H1 (cell line): ENCODE results near the gene MYO5B. TPM values are rescaled to one million over a fixed set of nuclear protein-coding genes. Genes with fewer than 3 reads are reported as not detected.

ENCODE experiments used
- CTCF ChIA-PET: fragments of 300-600 bp; sonication (Branson Sonifier 250); formaldehyde crosslinking; loops from one replicate; lab custom pipeline; 2021; ENCODE audit not compliant: partially characterized antibody; lab: Charles Lee
- POLR2A ChIA-PET: fragments of 300-600 bp; sonication (Branson Sonifier 250); formaldehyde crosslinking; loops from one replicate; lab custom pipeline; 2021; ENCODE audit warnings: inconsistent platforms; ENCODE audit not compliant: partially characterized antibody; lab: Charles Lee
- DNase-seq, 2 experiments: peaks; one replicate each; pipeline versions ENCODE4 v3.0.0 to v3.0.0-alpha.2; 2010 to 2022; ENCODE audit warnings: low spot score in 2 of 2, low read depth in 1 of 2, mixed read lengths in 1 of 2
- FAIRE-seq: peaks from 2 replicates; lab custom pipeline; 2011; peaks lifted over from hg19 to GRCh38; lab: Jason Lieb, UNC
- H2AFZ ChIP-seq: 2 replicates; pipeline ENCODE4 v1.8.1; 2012; ENCODE audit warnings: low read length, inconsistent platforms
- H2AK5ac ChIP-seq: 2 replicates; pipeline ENCODE4 v1.6.1; 2013; ENCODE audit warnings: low read depth, low read length
- H2BK120ac ChIP-seq: replicated peaks from 2 replicates; pipeline ENCODE3; 2013; ENCODE audit warnings: low read depth, low read length, inconsistent platforms
- H2BK12ac ChIP-seq: 2 replicates; pipeline ENCODE4 v1.6.1; 2013; ENCODE audit warnings: low read depth, low read length
- H2BK15ac ChIP-seq: 2 replicates; pipeline ENCODE4 v1.6.1; 2013; ENCODE audit warnings: low read length
- H2BK20ac ChIP-seq: 2 replicates; pipeline ENCODE4 v1.6.1; 2013; ENCODE audit warnings: low read length
- H2BK5ac ChIP-seq: 2 replicates; pipeline ENCODE4 v1.6.1; 2013; ENCODE audit warnings: low read depth, low read length
- H3K14ac ChIP-seq: 2 replicates; pipeline ENCODE4 v1.6.1; 2013; ENCODE audit warnings: inconsistent platforms; ENCODE audit not compliant: insufficient read length
- H3K18ac ChIP-seq: 2 replicates; pipeline ENCODE4 v1.6.1; 2013; ENCODE audit warnings: low read length; ENCODE audit errors: extremely low read depth
- H3K23ac ChIP-seq: 2 replicates; pipeline ENCODE4 v1.6.1; 2013; ENCODE audit warnings: inconsistent platforms; ENCODE audit not compliant: insufficient read length
- H3K23me2 ChIP-seq: 2 replicates; pipeline ENCODE4 v1.6.1; 2013; ENCODE audit warnings: low read depth, low read length
- H3K27ac ChIP-seq: 2 replicates; pipeline ENCODE4 v1.6.1; 2011; ENCODE audit warnings: low read depth, low read length, inconsistent platforms
- H3K27me3 ChIP-seq, 4 experiments: replicated peaks in 1 of 4; 1 replicate in 1 of 4; 2 replicates in 3 of 4; pipeline versions ENCODE4 v1.6.1 to v1.8.1; 2011 to 2013; ENCODE audit warnings: low read length in 3 of 4, mild to moderate bottlenecking in 3 of 4, inconsistent platforms in 2 of 4, mixed read lengths in 2 of 4, moderate library complexity in 1 of 4; ENCODE audit not compliant: control insufficient read depth in 3 of 4, insufficient read depth in 3 of 4; ENCODE audit errors: extremely low read depth in 1 of 4
- H3K36me3 ChIP-seq, 4 experiments: 2 replicates each; pipeline versions ENCODE4 v1.6.1 to v1.8.1; 2011 to 2013; ENCODE audit warnings: mild to moderate bottlenecking in 4 of 4, low read length in 3 of 4, moderate library complexity in 2 of 4, control low read depth in 1 of 4, inconsistent platforms in 1 of 4; ENCODE audit not compliant: insufficient read depth in 4 of 4, control insufficient read depth in 2 of 4
- H3K4ac ChIP-seq: replicated peaks from 2 replicates; pipeline ENCODE3; 2013; ENCODE audit warnings: low read length, low read depth, mixed read lengths, inconsistent platforms; ENCODE audit not compliant: insufficient read length
- H3K4me1 ChIP-seq, 4 experiments: replicated peaks in 1 of 4; 1 replicate in 1 of 4; 2 replicates in 3 of 4; pipeline versions ENCODE4 v1.6.1 to v1.8.1; 2011 to 2013; ENCODE audit warnings: low read length in 3 of 4, inconsistent platforms in 2 of 4, mixed read lengths in 1 of 4; ENCODE audit not compliant: insufficient read depth in 4 of 4, control insufficient read depth in 3 of 4
- H3K4me2 ChIP-seq, 2 experiments: 2 replicates each; pipeline versions ENCODE4 v1.6.1 to v1.8.1; 2011 to 2013; ENCODE audit warnings: low read depth in 2 of 2, low read length in 2 of 2, control low read depth in 1 of 2, inconsistent platforms in 1 of 2, mild to moderate bottlenecking in 1 of 2; ENCODE audit not compliant: insufficient read depth in 1 of 2
- H3K4me3 ChIP-seq, 4 experiments: fragments of 200-600, 300-600 bp in 1 of 4; sonication (generic), shearing (Covaris generic), sonication (Bioruptor Twin) in 1 of 4; 2 replicates each; pipeline versions ENCODE4 v1.5.1 to v1.8.1; 2011 to 2016; ENCODE audit warnings: low read length in 4 of 4, low read depth in 3 of 4, control low read depth in 2 of 4, inconsistent platforms in 2 of 4, mild to moderate bottlenecking in 2 of 4, mixed read lengths in 1 of 4, moderate library complexity in 1 of 4; ENCODE audit not compliant: insufficient read depth in 2 of 4; ENCODE audit errors: extremely low read depth in 1 of 4
- H3K56ac ChIP-seq: replicated peaks from 2 replicates; pipeline ENCODE3; 2013; ENCODE audit warnings: low read depth, mild to moderate bottlenecking, mixed read lengths, low read length, inconsistent platforms; ENCODE audit not compliant: insufficient read length
- H3K79me1 ChIP-seq: 2 replicates; pipeline ENCODE4 v1.6.1; 2013; ENCODE audit warnings: low read depth, low read length, control low read depth
- H3K79me2 ChIP-seq, 2 experiments: 2 replicates each; pipeline versions ENCODE4 v1.6.1 to v1.8.1; 2012 to 2013; ENCODE audit warnings: low read length in 2 of 2, mild to moderate bottlenecking in 2 of 2, inconsistent platforms in 1 of 2; ENCODE audit not compliant: insufficient read depth in 2 of 2, control insufficient read depth in 1 of 2
- H3K9ac ChIP-seq, 4 experiments: replicated peaks in 1 of 4; 1 replicate in 1 of 4; 2 replicates in 3 of 4; pipeline versions ENCODE4 v1.6.1 to v1.8.1; 2011 to 2013; ENCODE audit warnings: low read depth in 3 of 4, low read length in 3 of 4, control low read depth in 2 of 4, mild to moderate bottlenecking in 2 of 4, moderate library complexity in 2 of 4, inconsistent platforms in 1 of 4; ENCODE audit errors: extremely low read depth in 1 of 4
- H3K9me3 ChIP-seq, 2 experiments: 2 replicates each; pipeline versions ENCODE4 v1.6.1 to v1.8.1; 2012 to 2013; ENCODE audit warnings: mild to moderate bottlenecking in 2 of 2, moderate library complexity in 2 of 2, control low read depth in 1 of 2, inconsistent platforms in 1 of 2, low read depth in 1 of 2, low read length in 1 of 2, mixed read lengths in 1 of 2; ENCODE audit not compliant: insufficient read depth in 2 of 2
- H4K20me1 ChIP-seq, 2 experiments: replicated peaks in 1 of 2; 2 replicates each; pipeline versions ENCODE3 to v1.8.1; 2011 to 2013; ENCODE audit warnings: inconsistent platforms in 2 of 2, low read length in 2 of 2, mild to moderate bottlenecking in 1 of 2; ENCODE audit not compliant: insufficient read depth in 2 of 2, control insufficient read depth in 1 of 2
- H4K5ac ChIP-seq: 2 replicates; pipeline ENCODE4 v1.6.1; 2013; ENCODE audit warnings: low read length, low read depth, mixed read lengths, inconsistent platforms; ENCODE audit not compliant: insufficient read length
- H4K8ac ChIP-seq: 2 replicates; pipeline ENCODE4 v1.8.0; 2013; ENCODE audit warnings: mild to moderate bottlenecking, moderate library complexity, low read length, inconsistent platforms; ENCODE audit not compliant: insufficient read depth; ENCODE audit errors: extremely low read depth
- H4K91ac ChIP-seq: replicated peaks from 2 replicates; pipeline ENCODE3; 2013; ENCODE audit warnings: low read length, mixed read lengths, inconsistent platforms; ENCODE audit not compliant: insufficient read length
- SP2 ChIP-seq: IDR thresholded peaks from 2 replicates; pipeline ENCODE4 v1.6.1; 2012; ENCODE audit warnings: mild to moderate bottlenecking, low read length, inconsistent platforms
- WGBS, 2 experiments: shearing (Covaris generic) in 1 of 2; methylation state at CpG; one replicate each; pipeline versions ENCODE4 v1.1.6 to v1.1.7; 2013 to 2015; ENCODE audit warnings: low lambda C conversion rate in 2 of 2, mixed read lengths in 2 of 2, inconsistent platforms in 1 of 2, low coverage in 1 of 2, missing lambda C conversion rate in 1 of 2; ENCODE audit not compliant: insufficient replicate concordance in 2 of 2, insufficient coverage in 1 of 2, insufficient read length in 1 of 2; ENCODE audit errors: extremely low coverage in 1 of 2, missing lambda C conversion rate in 1 of 2; 5-methylcytosine and 5-hydroxymethylcytosine counted together
- polyA plus RNA-seq, 7 experiments: library from polyadenylated mRNA; depleted of rRNA in 3 of 7; stranded (reverse) in 5 of 7; unstranded in 2 of 7; fragments of >200 nt in 5 of 7; fragments of 200-250 nt in 2 of 7; gene quantifications; 1 replicate in 5 of 7; 2 replicates in 1 of 7; 4 replicates in 1 of 7; pipeline versions ENCODE4 v1.2.1 to v1.2.3, GENCODE V29; 2011 to 2013; ENCODE audit warnings: missing spikeins in 2 of 7, mixed read lengths in 2 of 7
- total RNA-seq: library from RNA; stranded (reverse); fragmentation: NEBNext Ultra II Directional; extraction: Animal tissue kit (Norgen Biotek cat#: 25700); gene quantifications from 2 replicates; pipeline ENCODE4 v1.2.1, GENCODE V29; 2021

The MYO5B gene
- total and polyA plus RNA-seq, 2 of the 8 experiments (the other 6 are each of a cell fraction or from before 2014, with no cell fraction given): 6.4 to 7.7 TPM

- H3K79me1 ChIP-seq: no peaks in the 10 kb centered on the region
- no peak overlapping the region for H4K5ac ChIP-seq
- no peak overlapping the region for H2BK20ac ChIP-seq
- no peak overlapping the region for H2AFZ ChIP-seq
- no peak overlapping the region for H2BK5ac ChIP-seq
- H2BK120ac ChIP-seq: no peak overlapping the region
- no peak overlapping the region for H3K14ac ChIP-seq
- no peaks in the 10 kb centered on the region for H3K9me3 ChIP-seq
- H4K20me1 ChIP-seq: no peaks in the 10 kb centered on the region
- H3K23me2 ChIP-seq: no peaks in the 10 kb centered on the region
- H4K8ac ChIP-seq: no peak overlapping the region
- H3K4me1 ChIP-seq: no peaks in the 10 kb centered on the region
- no peak overlapping the region for H3K56ac ChIP-seq
- no peak for DNase-seq
- TF ChIP-seq SP2: no peak
- no peaks in the 10 kb centered on the region for H3K79me2 ChIP-seq
- H3K4me3 ChIP-seq: no peak overlapping the region
- H3K9ac ChIP-seq: no peak overlapping the region
- H2BK15ac ChIP-seq: no peak overlapping the region
- H3K4me2 ChIP-seq: no peak overlapping the region
- no peak overlapping the region for H3K27ac ChIP-seq
- H3K36me3 ChIP-seq: no peaks in the 10 kb centered on the region
- H2AK5ac ChIP-seq: no peak overlapping the region
- POLR2A ChIA-PET: no interaction called here
- CTCF ChIA-PET: interaction anchor here (1.2 to 1.5 kb wide), 2 partner anchors 9 to 14 kb away, joined by 4 to 5 read pairs; no protein-coding TSS in a partner anchor
- no peak overlapping the region for H3K4ac ChIP-seq
- H3K23ac ChIP-seq: no peak overlapping the region
- no peaks in the 10 kb centered on the region; a peak in 1 of 7 replicates for H3K27me3 ChIP-seq
- 82% methylated on average over 3 of the region's 3 CpGs; no CpG with 5 or more reads in 1 of the 2 experiments for WGBS, 2 experiments
- H4K91ac ChIP-seq: no peak overlapping the region
- no peak overlapping the region for H2BK12ac ChIP-seq
- FAIRE-seq: no peak
- H3K18ac ChIP-seq: no peak overlapping the region
These were observed 170.5 kb downstream of the MYO5B start for GRCh38 chr18:50024466-50024865.
